ENCODE data around the gene AFAP1L1. TPM values are rescaled to one million over a fixed set of nuclear protein-coding genes. Genes with fewer than 3 reads are reported as not detected.

AFAP1L1 gene
- total RNA-seq, 1 donor from 2014 or later = 8.3 TPM

GRCh38 chr5:149375434-149375833 lies 103.8 kb downstream of the AFAP1L1 start:
- Histone ChIP-seq H3K4me2 (ENCODE audit: low read length) (no peak overlapping the region), H3K27ac (ENCODE audit: low read depth, low read length) (no peak overlapping the region), H3K4me1 (ENCODE audit: insufficient read depth, low read length) (no peaks in the 10 kb centered on the region), H3K9me3 (ENCODE audit: insufficient read depth, low read depth, low read length) (peaks cover 3% of the 10 kb centered on the region), H2AFZ (ENCODE audit: low read depth, low read length) (no peak overlapping the region), H4K20me1 (ENCODE audit: insufficient read depth, low read length) (no peaks in the 10 kb centered on the region), H3K27me3 (ENCODE audit: insufficient read depth, low read length) (no peaks in the 10 kb centered on the region), H3K36me3 (ENCODE audit: insufficient read depth, low read length) (no peaks in the 10 kb centered on the region), H3K4me3 (ENCODE audit: insufficient read depth, low read depth, low read length) (no peak overlapping the region), H3K79me2 (ENCODE audit: insufficient read depth, low read length) (no peaks in the 10 kb centered on the region), H3K9ac (ENCODE audit: low read length) (no peak overlapping the region)
- DNase-seq (ENCODE audit: low read depth) (no peak), FAIRE-seq (no peak)
- peaks cover 2% of the 10 kb centered on the region for H3K4me1 Mint-ChIP-seq (ENCODE audit: low read depth, unreplicated experiment)
- H3K27ac Mint-ChIP-seq (ENCODE audit: unreplicated experiment) = no peak overlapping the region
- no peak for TF ChIP-seq EZH2 (IDR thresholded peaks at IDR 0.05; ENCODE audit: insufficient read depth, low read length)
- TF ChIP-seq CTCF (IDR thresholded peaks at IDR 0.05; ENCODE audit: insufficient read depth, low read depth, low read length) = no peak
- peaks cover 2% of the 10 kb centered on the region for H3K36me3 Mint-ChIP-seq (ENCODE audit: low read depth, unreplicated experiment)
- no peaks in the 10 kb centered on the region for H3K9me3 Mint-ChIP-seq (ENCODE audit: unreplicated experiment)
- H3K27me3 Mint-ChIP-seq (ENCODE audit: low read depth, unreplicated experiment) = peaks cover 1% of the 10 kb centered on the region
- H3K4me3 Mint-ChIP-seq (ENCODE audit: unreplicated experiment) = no peak overlapping the region

GRCh38 chr5:149376104-149376503 lies 104.4 kb downstream of the AFAP1L1 start:
- H3K4me2 ChIP-seq (ENCODE audit: low read length) = no peak overlapping the region
- no peak overlapping the region for H3K4me3 ChIP-seq (ENCODE audit: insufficient read depth, low read depth, low read length)
- no peak for TF ChIP-seq CTCF (IDR thresholded peaks at IDR 0.05; ENCODE audit: insufficient read depth, low read depth, low read length)
- TF ChIP-seq EZH2 (IDR thresholded peaks at IDR 0.05; ENCODE audit: insufficient read depth, low read length) = no peak
- peaks cover 3% of the 10 kb centered on the region for H3K9me3 ChIP-seq (ENCODE audit: insufficient read depth, low read depth, low read length)
- Mint-ChIP-seq H3K4me1 (ENCODE audit: low read depth, unreplicated experiment) (peaks cover 7% of the 10 kb centered on the region), H3K9me3 (ENCODE audit: unreplicated experiment) (no peaks in the 10 kb centered on the region), H3K27ac (ENCODE audit: unreplicated experiment) (no peak overlapping the region), H3K4me3 (ENCODE audit: unreplicated experiment) (no peak overlapping the region), H3K36me3 (ENCODE audit: low read depth, unreplicated experiment) (peaks cover 2% of the 10 kb centered on the region), H3K27me3 (ENCODE audit: low read depth, unreplicated experiment) (peaks cover 1% of the 10 kb centered on the region)
- no peak overlapping the region for H3K9ac ChIP-seq (ENCODE audit: low read length)
- no peaks in the 10 kb centered on the region for H4K20me1 ChIP-seq (ENCODE audit: insufficient read depth, low read length)
- H3K27me3 ChIP-seq (ENCODE audit: insufficient read depth, low read length) = no peaks in the 10 kb centered on the region
- no peaks in the 10 kb centered on the region for H3K36me3 ChIP-seq (ENCODE audit: insufficient read depth, low read length)
- H3K79me2 ChIP-seq (ENCODE audit: insufficient read depth, low read length) = no peaks in the 10 kb centered on the region
- no peaks in the 10 kb centered on the region for H3K4me1 ChIP-seq (ENCODE audit: insufficient read depth, low read length)
- DNase-seq (ENCODE audit: low read depth) (no peak), FAIRE-seq (no peak)
- H3K27ac ChIP-seq (ENCODE audit: low read depth, low read length) = no peak overlapping the region
- H2AFZ ChIP-seq (ENCODE audit: low read depth, low read length) = no peak overlapping the region

GRCh38 chr5:149376711-149377447 lies 105.2 kb downstream of the AFAP1L1 start:
- H3K79me2 ChIP-seq (ENCODE audit: insufficient read depth, low read length) = no peaks in the 10 kb centered on the region
- no peaks in the 10 kb centered on the region for H3K4me1 ChIP-seq (ENCODE audit: insufficient read depth, low read length)
- FAIRE-seq (no peak), DNase-seq (ENCODE audit: low read depth) (no peak)
- no peaks in the 10 kb centered on the region for H3K27me3 ChIP-seq (ENCODE audit: insufficient read depth, low read length)
- peaks cover 1% of the 10 kb centered on the region for H3K27me3 Mint-ChIP-seq (ENCODE audit: low read depth, unreplicated experiment)
- no peak overlapping the region for H3K27ac ChIP-seq (ENCODE audit: low read depth, low read length)
- no peaks in the 10 kb centered on the region for H4K20me1 ChIP-seq (ENCODE audit: insufficient read depth, low read length)
- no peak overlapping the region for H3K4me3 ChIP-seq (ENCODE audit: insufficient read depth, low read depth, low read length)
- H3K9ac ChIP-seq (ENCODE audit: low read length) = no peak overlapping the region
- H3K4me3 Mint-ChIP-seq (ENCODE audit: unreplicated experiment) = no peak overlapping the region
- no peak for TF ChIP-seq CTCF (IDR thresholded peaks at IDR 0.05; ENCODE audit: insufficient read depth, low read depth, low read length)
- TF ChIP-seq EZH2 (IDR thresholded peaks at IDR 0.05; ENCODE audit: insufficient read depth, low read length) = no peak
- H3K36me3 ChIP-seq (ENCODE audit: insufficient read depth, low read length) = no peaks in the 10 kb centered on the region
- H3K9me3 Mint-ChIP-seq (ENCODE audit: unreplicated experiment) = no peaks in the 10 kb centered on the region
- peaks cover 12% of the 10 kb centered on the region for H3K4me1 Mint-ChIP-seq (ENCODE audit: low read depth, unreplicated experiment)
- H3K9me3 ChIP-seq (ENCODE audit: insufficient read depth, low read depth, low read length) = peaks cover 3% of the 10 kb centered on the region
- no peak overlapping the region for H3K27ac Mint-ChIP-seq (ENCODE audit: unreplicated experiment)
- H2AFZ ChIP-seq (ENCODE audit: low read depth, low read length) = no peak overlapping the region
- no peak overlapping the region for H3K4me2 ChIP-seq (ENCODE audit: low read length)
- peaks cover 2% of the 10 kb centered on the region for H3K36me3 Mint-ChIP-seq (ENCODE audit: low read depth, unreplicated experiment)
